CD4-positive, alpha-beta T cell treated with Interleukin-17A for 1 hour (primary cell): Measurements from ENCODE around the gene ZEB2.

Experiments used
- DNase-seq: peaks from one replicate; pipeline ENCODE4 v3.0.0-alpha.2; 2020

Gene ZEB2

DNA sequence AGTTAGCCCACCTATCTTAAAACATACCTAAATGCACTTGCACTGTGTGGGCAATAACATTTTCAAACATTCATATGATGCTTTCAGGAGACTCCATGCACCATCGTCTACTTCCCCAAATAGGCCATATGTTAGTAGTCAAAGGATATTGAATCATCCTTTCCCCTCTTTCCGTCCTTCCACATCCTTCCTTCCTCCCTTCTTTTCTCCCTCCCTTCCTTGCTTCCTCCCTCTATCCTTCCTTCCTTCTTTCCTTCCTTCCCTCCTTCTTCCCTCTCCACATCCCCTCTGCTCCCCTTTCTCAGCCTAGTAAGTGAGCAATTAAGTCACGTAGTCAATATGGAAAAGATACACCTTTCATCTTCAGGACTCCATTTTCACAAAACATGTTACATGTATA is 73.8 kb downstream of the ZEB2 start:
- no peak for DNase-seq

DNA sequence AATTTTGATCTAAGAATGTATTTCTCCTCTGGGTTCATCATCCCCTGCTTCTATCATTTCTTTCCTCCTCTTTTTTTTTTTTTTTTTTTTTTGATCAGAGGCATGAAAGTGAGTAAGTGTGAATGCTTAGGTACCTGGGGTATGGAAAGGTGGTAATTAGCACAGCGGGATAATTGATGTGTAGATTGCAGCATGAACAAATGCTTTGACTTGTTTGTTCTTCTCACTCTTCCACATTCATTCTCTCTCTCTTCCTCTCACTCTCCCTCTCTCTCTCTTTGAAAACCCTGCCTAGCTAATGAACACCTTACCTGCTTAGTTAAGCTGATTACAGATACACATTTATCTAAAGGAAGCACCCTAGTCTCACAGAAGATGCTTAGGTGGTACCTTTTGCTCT is 74.7 kb downstream of the ZEB2 start:
- no peak for DNase-seq

DNA sequence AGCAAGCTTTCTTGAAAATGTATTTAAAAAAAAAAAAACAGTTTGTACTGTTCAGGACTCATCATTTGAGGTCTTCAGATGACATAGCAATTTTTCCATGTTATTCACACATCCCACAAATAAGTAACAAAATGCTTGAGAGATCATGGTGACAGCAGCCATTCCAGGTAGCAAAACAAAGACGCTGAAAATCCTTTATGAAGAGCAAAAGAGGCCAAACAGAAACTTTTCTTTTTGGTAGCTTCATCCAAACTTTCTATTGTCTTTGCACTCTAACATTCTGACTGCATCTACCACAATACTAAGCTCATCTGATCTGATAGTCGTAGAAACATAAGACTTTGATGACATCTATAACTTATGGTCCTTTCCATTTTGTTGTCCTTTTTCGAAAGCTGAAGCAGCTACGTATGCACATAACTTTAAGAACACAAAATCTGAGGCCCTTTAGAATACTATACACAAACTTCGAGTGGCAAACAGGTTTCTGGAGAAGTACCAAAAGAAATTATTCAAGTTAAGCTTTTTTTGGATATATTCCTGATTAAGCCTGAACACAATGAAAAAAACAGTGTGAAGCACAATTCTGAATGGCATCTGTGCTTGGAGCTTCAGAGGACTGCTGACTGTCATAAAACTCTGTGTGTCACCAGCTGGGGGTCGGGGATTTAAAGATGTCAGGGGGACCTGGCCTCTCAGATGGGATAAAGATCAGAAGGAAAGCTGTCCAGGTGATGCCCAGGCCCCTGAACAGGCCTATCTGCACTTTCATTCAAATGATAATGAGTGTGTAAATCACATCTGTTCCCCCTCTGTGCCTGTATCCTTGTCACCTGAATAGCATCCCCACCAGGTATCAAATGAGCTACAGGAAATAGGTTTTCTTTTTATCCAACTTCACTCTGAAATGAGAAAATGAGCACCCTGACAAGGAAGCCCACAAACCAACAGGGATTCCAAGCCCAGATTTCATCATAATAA is 75.8 kb downstream of the ZEB2 start:
- DNase-seq = no peak

DNA sequence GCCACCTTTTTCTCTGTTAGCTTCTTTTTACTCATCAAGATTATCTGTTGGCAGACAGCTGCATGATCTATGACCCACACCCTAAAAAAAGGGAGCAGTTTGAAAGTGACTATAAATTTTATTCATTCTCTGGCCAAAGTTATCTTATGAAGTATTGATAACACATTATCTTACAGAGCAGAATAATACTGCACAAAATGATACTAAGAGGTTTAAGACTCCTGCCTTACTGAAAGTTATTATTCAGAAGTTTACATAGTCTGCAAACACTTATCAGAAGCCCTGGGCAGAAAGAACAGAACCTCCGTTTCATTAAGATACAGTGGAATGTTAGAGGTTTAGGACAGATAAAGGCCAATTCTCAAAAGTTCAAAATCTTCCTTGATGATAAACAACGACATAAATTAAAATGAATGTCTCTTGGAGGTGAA is 78.2 kb downstream of the ZEB2 start:
- DNase-seq = no peak

DNA sequence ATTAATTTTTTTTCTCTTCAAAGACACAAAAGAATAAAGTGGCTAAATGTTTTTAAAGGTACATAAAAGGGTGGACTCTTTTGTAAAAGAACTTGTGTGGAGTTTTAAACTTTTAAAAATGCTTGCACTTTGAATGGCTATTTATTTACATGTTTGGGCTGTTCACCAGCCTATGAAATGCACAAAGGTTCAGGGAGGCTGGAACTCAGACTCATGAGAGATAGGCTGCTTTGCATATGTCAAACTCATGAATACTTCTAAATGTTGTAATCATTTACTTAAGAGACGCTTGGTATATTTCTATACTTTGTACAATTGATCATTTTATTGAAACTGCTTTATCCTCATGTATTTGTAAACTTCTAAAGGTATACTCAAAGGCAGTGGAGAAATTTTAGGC is 79.9 kb downstream of the ZEB2 start:
- DNase-seq = no peak

DNA sequence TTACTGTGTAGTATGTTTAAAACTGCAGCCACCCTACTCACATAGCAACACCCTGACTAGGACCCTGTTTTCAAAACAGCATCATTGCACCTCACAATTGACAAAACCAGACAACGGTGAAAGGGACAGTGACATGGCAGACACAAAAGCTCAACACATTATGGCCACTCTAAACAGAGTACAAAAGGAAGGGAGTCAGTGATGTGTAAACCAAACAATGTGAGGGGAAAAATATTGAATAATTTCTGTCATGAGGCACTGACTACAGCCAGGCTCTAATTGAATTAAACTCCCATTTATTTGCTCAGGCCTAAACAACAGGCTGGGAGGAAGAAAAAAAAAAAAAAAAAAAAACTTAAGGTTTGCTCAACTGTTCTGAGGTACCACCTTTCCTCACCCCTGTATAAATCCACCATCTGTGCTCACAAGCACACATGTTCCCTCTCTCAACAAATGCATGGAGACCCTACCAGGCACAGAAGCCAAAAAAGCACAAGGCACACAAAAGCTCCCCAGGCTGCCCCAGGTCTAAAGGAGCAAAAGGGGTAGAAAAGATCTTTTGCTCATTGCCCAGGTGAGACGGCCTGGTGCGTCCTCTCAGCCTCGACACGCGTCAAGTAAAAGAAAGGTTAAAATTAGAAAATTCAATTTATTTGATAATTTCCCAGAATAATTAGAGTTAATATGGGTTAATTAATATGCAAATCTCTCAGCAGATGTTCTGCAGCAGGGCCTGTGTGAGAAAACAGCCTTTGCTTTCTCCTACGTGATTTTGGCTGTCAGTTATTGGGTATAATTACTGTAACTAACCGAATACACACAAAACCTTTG is 80.9 kb downstream of the ZEB2 start:
- DNase-seq = no peak

DNA sequence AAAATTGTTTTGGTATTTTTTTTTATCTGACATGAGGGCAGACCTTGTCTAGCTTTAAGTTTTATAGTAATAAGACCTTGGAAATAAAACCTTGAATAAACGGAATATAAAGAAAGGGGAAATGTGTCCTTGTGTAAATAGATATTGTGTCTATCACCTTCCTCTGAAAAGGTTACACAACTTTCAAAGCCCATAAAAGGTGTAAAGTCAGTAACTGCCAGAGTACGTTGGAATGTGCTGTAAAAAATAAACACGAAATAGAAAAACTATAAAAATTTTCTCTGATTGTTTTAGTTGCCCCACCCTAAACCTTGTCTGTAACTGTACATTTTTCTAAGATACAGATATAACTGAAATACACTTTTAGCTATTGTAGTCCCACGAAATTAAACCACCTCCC is 82.3 kb downstream of the ZEB2 start:
- no peak for DNase-seq

DNA sequence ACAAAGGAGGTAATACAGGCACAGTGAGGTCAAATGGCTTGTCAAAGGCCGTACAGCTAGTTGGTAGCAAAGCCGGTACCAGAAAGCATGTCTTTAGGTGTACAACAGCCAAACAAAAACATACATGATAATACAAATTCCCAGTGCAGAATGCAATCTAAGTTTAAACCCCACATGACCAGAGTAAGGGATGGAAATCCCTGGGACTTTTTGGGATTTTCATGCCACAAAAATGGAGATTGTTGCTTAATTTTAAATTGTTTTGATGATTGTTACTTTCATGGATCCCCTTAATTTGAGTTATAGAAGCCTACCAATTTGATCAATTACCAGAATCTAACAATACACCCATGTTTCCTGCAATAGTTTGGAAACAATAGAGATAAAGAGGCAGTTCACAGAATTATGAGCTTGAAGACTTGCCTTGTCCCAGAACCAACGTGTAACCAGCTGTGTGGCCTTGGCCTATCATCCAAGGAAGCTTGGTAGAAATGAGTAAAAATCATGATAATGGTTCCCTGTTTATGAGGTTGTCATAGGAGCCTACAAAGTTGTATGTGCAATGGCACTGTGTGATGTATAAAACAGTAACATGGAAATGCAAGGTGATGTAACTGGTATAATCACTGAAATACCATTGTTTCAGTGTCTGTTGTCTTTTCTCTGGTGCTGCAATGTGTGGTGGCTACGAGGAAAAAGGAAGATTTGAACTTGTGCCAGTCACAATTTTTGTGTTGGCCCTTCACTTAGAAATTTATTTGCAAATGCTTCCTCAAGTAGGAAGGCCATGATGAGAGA is 85.3 kb downstream of the ZEB2 start:
- no peak for DNase-seq

DNA sequence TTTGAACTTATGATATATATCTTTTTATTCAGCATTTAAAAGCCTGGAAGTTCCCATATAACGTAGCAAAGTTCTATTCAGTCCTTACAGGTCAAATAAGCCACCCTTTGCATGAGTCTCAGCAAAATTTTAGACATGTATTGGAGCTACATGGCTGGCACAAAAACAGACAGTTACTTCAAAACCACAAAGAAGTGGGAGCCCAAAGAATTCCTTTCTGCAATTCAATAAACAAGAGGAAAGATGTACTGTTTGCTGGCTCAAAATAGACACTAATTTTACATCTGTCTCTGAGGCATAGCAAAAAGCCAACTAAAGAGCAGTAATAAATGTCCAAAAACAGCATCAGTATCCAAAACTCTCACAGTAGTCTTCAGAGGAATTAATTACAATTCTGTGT is 87.0 kb downstream of the ZEB2 start:
- no peak for DNase-seq

DNA sequence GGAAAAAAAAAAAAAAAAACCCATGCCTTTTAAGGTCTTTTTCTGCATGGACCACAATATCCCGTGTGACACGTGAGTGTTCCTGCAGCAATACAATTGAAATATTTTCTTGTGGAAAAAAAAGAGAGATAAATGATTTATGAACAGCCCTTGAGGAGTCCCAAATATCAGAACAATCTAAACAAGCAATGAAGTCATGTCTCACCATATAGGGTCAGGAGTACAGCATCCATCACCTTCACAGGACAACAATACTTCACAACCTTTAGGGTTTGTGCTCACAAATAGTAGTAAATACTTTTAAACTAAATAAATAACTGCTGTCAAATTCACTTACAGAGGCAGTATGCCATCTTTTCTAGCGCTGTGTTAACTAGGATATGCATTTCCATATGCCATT is 87.9 kb downstream of the ZEB2 start:
- no peak for DNase-seq

DNA sequence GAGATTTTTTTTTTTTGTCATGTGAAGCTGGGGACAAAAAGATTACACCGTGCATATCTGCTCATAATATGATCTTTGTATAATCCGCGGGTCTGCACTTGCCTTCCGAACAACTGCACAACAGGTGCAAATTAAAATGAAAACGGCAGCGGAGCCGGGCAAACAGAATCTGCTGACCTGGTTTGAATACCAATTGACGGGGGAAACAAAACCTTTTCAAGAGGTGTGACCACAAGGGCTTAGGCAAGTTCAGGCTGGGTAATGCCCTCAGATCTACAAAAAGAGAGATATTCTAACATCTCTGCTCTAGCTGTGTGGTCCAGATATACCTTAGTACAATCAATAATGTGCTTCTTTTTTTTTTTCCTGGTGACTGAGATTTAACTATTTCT is 88.5 kb downstream of the ZEB2 start:
- DNase-seq = peak; percentile 44

DNA sequence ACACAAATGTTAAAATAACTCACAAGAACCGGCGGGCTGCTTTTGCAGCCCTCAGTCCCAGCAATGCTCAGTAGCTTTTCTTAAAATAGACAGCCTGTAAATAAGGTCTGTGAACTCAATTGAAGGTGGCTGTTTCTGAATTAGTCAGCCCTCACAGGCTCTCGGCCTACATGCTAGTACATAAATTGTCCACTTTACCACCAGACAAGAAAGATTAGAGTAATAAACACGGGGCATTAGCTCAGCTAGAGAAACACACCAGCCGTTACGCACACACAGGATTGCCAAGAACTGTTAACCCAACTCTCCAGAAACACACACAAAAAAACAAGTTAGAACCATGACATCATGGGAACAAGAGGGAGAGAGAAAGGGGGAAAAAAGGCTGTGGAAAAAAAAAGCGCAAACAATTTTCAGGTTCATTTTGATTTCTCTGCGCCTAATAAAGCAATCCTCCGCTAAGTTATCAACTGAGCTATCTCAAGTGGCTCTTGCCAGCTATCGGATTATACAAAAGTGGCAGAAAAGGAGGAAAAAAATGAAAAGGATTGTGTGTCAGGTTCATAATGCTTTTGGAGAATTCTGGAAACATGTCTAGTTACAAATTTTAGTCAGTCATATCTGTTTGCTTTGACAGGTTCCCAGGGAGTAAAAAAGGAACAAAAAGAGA is 89.1 kb downstream of the ZEB2 start:
- peak; percentile 44 for DNase-seq

DNA sequence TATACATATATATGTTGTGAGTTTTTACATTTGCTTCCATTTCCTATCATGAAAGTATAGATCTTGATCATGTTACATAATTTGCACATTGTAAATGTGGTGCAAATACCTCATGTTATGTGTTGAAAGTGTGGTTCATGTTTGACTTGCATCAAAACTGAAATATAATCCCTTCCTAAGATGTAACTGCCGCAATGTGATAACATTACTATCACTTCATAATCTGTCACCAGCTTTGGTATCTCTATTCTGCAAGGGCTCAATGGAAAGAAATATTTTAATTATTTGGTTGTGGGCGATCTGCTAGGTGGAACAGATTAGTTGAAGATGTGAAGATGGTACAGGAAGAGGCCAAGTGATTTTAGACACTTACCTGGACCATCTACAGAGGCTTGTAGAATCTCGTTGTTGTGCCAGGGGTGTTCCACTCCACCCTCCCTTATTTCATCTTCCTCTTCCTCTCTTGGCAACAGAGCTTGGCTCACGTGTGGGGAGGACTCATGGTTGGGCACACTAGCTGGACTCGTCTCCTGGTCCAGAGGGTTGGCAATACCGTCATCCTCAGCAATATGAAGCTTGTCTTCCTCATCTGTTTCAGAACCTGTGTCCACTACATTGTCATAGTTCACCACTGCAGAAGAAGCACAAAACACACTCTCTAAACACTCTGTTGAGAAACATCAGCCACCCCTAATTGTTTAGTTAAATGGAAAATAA is 90.4 kb downstream of the ZEB2 start:
- no peak for DNase-seq

DNA sequence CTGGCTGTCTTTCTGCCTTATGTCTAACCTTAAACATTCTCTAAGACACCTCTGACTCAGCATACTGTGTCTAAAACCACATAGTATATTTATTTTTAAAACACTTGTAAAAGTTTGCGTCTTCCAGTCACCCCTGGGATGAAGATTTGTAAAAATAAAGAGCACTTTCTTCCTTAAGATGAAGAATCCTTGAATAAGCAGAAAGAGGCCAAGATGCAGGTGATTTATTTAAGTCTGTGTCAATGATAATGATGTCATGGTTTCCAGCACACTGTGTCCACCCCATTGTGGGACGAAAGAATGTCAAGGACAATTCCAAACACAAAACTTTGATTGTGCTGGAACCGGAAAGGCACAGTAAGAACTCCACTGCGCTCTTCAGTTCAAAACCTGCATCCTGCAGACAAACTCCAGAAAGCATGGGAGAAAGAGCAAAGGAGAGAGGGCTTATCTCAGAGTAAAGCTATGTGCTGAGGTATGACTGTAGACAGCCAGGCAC is 92.9 kb downstream of the ZEB2 start:
- DNase-seq = no peak

DNA sequence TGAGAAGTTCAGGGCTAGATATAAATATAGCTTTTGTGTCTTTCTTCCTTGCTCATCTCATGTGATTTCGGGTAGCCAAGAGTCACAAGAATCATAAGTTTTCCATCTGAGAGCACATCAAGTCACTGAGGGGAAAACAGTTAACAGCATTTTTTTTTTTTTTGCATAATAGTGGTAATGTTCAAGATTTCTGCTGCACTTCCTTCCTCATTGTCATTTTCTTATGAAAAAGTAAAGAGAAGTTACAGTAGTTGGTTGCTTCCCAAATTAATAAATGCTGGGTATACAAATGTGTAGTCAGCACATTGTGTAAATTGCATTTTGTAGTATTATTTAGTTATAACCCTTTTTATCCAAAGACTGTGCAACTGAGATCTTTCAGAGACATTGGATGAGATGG is 93.6 kb downstream of the ZEB2 start:
- no peak for DNase-seq

DNA sequence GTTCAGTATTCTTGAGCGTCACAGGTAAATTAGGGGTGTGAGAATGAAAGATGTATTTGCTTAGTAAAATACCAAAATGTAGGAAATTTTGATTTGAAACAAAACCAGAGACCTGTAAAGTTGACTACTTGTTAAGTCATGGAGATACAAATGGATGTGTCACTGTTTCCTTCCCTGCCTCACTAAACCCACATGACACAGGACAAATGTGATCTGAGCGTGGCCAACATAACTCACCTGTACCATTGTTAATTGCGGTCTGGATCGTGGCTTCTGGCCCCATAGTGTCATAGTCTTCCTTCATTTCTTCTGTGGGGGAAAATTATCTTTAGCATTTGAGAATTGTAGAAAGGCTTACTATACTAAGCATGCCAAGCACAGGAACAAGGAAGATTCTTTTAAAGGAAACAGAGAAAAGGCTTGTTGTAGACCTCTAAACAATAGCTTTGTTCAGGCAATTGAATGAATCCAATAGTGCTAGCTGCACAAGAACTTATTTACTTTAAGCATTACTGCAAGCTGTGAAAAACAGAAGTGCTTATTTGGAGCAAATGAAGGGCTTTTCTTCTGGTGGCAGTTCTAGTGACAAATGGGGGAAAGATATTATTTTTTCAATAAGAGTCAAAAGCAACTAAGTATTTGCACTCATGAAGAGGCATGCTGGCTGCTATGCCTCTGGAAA is 95.2 kb downstream of the ZEB2 start:
- DNase-seq = no peak

DNA sequence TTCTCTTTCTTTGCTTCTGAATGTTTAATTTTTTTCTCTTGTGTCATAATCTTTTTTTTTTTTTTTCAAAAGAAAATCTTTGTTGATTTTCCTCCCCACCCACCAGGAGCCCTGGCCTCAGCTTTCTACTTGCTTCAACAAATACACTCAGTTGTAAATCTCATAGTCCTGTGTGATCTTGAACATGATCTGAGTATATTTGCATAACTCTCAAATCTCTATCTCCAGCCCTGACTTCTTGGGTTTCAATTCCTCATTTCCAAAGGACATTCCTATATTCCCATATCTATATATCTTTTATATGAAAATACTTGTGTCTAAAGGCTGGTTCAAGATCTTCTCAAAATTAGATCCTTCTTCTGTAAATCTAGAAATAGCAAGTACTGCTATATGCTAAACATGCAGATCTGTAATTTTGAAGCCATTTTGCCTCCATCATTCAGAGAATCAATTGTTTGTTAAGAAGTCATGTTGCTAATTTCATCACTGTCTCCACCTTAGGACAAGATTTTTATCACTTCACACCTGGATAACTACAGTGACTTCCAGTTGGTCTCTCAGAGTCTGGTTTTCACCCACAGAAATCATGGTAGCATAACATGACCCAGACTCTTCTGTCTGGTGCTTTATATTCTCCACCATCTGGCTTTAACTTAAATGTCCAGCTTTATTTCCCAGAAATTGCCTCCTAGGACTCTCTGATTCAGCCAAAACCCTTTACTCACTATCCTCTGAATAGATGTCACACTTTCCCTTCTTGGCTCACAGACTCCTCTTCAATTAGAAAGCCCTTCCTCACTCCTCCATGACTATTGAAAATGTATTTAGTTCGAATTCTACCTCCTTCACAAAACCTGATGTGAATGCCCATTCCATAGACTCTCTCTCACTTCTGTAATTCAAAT is 98.1 kb downstream of the ZEB2 start:
- no peak for DNase-seq

DNA sequence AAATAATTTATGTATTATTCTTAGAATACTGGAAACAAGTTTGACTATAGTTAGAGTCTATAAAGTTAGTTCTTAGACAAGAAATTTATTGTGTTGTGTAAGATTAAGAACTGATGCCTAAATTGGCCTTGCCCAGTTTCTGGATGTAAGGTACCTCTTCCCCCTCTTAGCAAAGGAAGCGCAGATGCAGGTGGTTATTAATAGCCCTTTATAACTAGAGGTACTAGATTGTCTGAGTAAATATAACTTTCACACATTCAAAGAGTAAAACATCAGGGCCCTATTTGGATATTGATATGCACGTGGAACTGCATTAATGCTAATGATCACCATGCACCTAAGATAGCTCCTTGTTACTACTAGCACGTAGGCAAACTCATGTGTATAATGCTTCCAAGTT is 100.7 kb downstream of the ZEB2 start:
- no peak for DNase-seq

DNA sequence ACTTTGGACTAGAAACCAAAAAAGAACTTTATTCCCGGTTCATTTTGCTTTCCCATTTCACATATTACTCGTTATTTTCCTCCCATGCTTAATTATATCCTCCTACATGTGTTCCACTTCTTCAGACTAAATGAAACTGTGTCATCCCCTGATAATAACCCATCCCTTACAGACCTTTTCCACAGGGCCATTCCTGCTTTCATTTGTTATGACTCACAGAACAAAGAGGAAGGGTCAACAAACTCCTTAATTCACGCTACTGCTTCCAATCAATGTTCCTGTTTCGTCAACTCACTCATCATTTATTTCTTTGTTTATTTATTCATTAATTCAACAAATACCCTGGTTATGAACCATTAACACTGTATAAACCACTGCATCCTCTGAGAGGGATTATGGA is 104.5 kb downstream of the ZEB2 start:
- DNase-seq = no peak

DNA sequence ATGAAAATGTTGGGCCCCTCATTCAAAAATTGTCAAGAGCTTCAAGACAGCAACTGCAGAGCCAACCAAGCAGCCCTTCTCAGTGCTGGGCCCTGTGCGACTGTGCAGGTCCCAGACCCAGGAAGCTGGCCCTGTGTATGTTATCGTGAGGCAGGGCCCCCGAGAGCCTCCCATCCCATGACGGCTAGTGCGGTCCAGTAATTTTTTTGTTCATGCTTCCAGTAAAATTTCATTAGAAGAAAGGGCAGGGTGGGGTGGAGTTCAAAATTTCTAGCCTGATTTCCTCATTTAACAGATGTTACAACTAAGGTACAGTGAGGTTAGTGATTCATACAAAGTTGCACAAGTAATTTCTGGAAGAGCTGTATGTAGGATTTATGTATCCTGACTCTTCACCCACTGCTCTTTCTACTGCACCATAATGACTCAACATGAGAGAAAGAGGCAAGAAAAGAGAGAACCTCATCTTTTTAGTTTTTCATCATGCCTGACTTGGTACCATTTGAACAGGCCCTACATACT is 105.5 kb downstream of the ZEB2 start:
- no peak for DNase-seq
